Activated naive CD4-positive, alpha-beta T cell treated with anti-CD3 and anti-CD28 coated beads, Interleukin-2, amount 50 U/mL, for 24 hours (primary cell): Measurements from ENCODE around the gene HACD2.
A peak's percentile ranks its signal among the peaks of the same experiment; 100 is the strongest.

Experiments
- H3K27ac Mint-ChIP-seq: one replicate; pipeline ENCODE4 v1.8.0; 2021; ENCODE audit warnings: mild to moderate bottlenecking, mixed read lengths
- H3K27me3 Mint-ChIP-seq: one replicate; pipeline ENCODE4 v1.8.0; 2021; ENCODE audit warnings: mixed read lengths
- H3K36me3 Mint-ChIP-seq: one replicate; pipeline ENCODE4 v1.8.0; 2021; ENCODE audit warnings: mixed read lengths
- H3K4me1 Mint-ChIP-seq: one replicate; pipeline ENCODE4 v1.8.0; 2021; ENCODE audit warnings: mixed read lengths
- H3K4me3 Mint-ChIP-seq: one replicate; pipeline ENCODE4 v1.8.0; 2021; ENCODE audit warnings: mild to moderate bottlenecking, mixed read lengths
- H3K9me3 Mint-ChIP-seq: one replicate; pipeline ENCODE4 v1.8.0; 2021; ENCODE audit warnings: mixed read lengths

HACD2 gene

GRCh38 chr3:123446210-123446609 lies 138.6 kb downstream of the HACD2 start:
- Mint-ChIP-seq H3K36me3 (no peaks in the 10 kb centered on the region), H3K4me3 (peak overlapping the region; percentile 40), H3K27me3 (peaks cover 45% of the 10 kb centered on the region)

GRCh38 chr3:123445702-123446101 lies 139.2 kb downstream of the HACD2 start:
- H3K27ac Mint-ChIP-seq: no peak overlapping the region

More at GRCh38 chr3:123446210-123446609, 138.6 kb downstream of the HACD2 start:
- no peaks in the 10 kb centered on the region for H3K9me3 Mint-ChIP-seq
- no peak overlapping the region for H3K27ac Mint-ChIP-seq
- peaks cover 7% of the 10 kb centered on the region for H3K4me1 Mint-ChIP-seq

GRCh38 chr3:123444744-123445143 lies 140.1 kb downstream of the HACD2 start:
- Mint-ChIP-seq H3K36me3 (no peaks in the 10 kb centered on the region), H3K4me3 (no peak overlapping the region), H3K4me1 (peaks cover 4% of the 10 kb centered on the region), H3K27ac (no peak overlapping the region), H3K9me3 (no peaks in the 10 kb centered on the region), H3K27me3 (peaks cover 36% of the 10 kb centered on the region)

More at GRCh38 chr3:123445702-123446101, 139.2 kb downstream of the HACD2 start:
- Mint-ChIP-seq H3K4me3 (no peak overlapping the region), H3K27me3 (peaks cover 41% of the 10 kb centered on the region), H3K4me1 (peaks cover 7% of the 10 kb centered on the region), H3K9me3 (no peaks in the 10 kb centered on the region), H3K36me3 (no peaks in the 10 kb centered on the region)

- Mint-ChIP-seq H3K9me3 (no peaks in the 10 kb centered on the region), H3K27me3 (peaks cover 36% of the 10 kb centered on the region), H3K4me3 (no peak overlapping the region), H3K27ac (no peak overlapping the region), H3K36me3 (no peaks in the 10 kb centered on the region), H3K4me1 (peaks cover 4% of the 10 kb centered on the region)
Observed at GRCh38 chr3:123444023-123444422, 140.8 kb downstream of the HACD2 start.

- H3K4me3 Mint-ChIP-seq: no peak overlapping the region
- no peak overlapping the region for H3K27ac Mint-ChIP-seq
- no peaks in the 10 kb centered on the region for H3K9me3 Mint-ChIP-seq
- H3K36me3 Mint-ChIP-seq: no peaks in the 10 kb centered on the region
- peaks cover 4% of the 10 kb centered on the region for H3K4me1 Mint-ChIP-seq
- H3K27me3 Mint-ChIP-seq: peaks cover 36% of the 10 kb centered on the region
Observed at GRCh38 chr3:123442908-123443307, 141.9 kb downstream of the HACD2 start.

GRCh38 chr3:123442125-123442524 lies 142.7 kb downstream of the HACD2 start:
- Mint-ChIP-seq H3K27me3 (peaks cover 36% of the 10 kb centered on the region), H3K27ac (no peak overlapping the region), H3K9me3 (no peaks in the 10 kb centered on the region), H3K36me3 (no peaks in the 10 kb centered on the region), H3K4me3 (no peak overlapping the region), H3K4me1 (peaks cover 4% of the 10 kb centered on the region)
